Activated CD4-positive, alpha-beta T cell treated with anti-CD3 and anti-CD28 coated beads, Interleukin-2, amount 50 U/mL, for 1 hour (primary cell): ENCODE data around the gene THUMPD1.
"Not testable (repeated sequence)": the region's sequence is repeated elsewhere in the genome, so short reads cannot be mapped to it uniquely, and the experiment has no call there.

Source experiments
- DNase-seq: peaks from one replicate; pipeline ENCODE4 v3.0.0-alpha.2; 2020

Gene THUMPD1

DNA sequence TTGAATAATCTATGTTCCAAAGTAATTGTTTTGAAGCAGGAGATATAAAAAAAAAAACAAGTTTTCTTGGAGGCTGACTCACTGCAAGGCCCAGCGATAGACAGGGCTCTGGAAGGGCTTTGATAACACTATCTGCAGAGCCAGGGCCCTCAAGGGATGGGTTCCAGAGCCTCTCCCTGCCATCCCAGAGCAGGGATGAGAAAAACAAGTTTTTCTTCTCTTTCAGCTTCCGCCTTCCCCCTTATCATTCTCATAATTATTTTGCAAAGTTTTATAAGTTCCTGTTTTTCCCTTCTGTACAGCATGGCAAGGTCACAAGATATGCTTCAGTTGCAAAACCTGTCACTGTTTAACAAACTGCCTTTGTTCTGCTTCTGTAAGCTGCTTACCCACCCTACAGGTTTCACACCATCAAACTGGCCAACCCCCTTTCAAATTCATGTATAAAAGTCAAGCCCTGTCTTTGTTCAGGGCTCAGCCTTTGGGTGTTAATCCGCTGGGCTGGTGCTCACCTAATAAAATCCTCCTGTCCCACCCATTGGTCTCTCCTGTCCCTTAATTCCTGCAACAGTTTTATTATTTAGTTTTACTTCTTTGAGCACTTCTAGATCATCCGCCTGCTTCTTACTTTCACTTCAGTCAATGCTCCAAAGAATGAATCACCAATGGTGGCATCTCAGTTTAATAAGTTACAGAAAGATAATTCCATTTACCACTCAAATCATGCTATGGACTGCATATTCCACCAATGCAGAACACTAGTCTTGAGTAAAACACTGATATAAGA, 5.6 kb upstream of the THUMPD1 start:
- DNase-seq, result no peak

DNA sequence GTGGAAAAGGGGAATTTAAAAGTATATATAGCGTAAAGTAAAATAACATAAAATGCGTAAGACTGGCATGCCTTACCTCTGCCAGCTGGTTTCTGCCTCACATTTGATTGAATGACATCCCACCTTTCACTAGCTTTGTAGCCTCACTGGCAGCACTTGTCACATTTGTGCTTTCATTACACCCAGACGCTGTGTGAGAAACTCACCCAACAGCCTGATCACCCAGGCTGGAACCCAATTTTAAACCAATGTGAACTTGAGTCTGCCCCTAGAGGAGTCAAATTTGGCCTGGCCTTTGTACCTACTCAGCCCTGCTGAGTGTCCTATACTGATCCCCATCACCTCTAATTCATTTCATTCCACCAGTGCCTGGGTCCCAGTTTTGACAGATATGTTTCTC, 4.8 kb upstream of the THUMPD1 start:
- no peak for DNase-seq

DNA sequence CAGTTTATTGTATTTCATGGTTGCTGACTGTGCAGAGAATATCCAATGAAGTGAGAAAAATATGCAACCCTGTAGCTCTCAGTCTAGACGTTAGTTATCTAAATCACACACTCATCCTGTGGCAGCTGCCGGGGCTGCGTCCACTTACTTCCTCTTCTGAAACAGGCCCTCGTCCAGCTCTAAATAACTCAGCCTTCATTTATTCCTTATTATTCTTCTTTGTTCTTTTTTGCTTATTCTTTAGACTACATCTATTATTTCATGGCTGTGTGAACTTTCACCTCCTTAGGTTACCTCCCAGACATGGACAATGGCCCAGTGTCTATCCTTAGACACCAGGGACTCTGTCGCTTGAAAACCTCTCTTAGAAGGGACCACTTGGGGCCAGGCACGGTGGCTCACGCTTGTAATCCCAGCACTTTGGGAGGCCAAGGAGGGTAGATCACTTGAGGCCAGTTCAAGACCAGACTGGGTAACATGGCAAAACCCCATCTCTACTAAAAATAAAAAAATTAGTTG, 3.4 kb upstream of the THUMPD1 start:
- no peak for DNase-seq

DNA sequence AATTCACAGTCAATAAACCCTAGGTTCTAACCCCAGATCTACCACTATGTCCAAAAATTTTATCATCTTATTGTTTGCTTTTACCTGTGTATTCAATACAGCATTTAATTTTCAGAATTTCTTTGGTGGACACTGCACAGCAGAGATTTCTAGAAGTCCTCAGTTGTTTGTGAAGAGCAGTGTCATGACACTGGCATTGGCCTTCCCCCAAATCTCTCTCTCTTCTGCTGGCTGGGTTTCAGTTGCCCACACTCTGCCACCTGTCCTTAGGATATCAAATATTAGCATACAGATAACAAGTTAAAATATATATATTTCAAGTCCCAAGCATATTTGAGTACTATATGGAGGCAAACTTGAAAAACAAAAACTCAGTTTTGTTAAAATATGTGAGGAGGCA, 2.0 kb upstream of the THUMPD1 start:
- DNase-seq, result no peak

DNA sequence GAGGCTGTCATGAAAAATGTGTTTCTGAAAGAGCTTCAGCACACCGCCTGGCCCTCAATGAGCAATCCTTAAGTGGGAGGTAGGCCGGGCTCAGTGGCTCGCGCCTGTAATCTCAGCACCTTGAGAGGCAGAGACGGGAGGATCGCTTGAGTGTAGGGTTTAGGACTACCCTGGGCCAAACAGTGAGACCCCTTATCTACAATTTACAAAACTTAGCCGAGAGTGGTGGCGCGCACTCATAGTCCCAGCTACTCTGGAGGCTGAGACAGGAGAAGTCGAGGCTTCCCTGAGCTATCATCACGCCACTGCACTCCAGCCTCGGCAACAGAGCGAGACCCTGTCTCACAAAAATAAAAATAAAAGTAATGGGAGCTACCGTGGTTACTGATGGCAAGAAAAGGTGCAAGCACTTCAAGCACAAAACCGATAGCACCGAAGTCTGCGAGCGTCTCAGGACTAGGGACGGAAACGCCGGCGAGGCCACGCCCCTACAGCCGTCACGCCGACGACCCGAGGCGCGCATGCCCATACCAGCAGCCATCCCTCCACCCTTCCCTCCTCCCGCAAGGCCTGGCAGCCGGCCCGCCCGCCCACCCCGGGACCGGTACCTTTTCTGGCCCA, 607 bp downstream of the THUMPD1 start:
- DNase-seq, result peak; percentile 90

DNA sequence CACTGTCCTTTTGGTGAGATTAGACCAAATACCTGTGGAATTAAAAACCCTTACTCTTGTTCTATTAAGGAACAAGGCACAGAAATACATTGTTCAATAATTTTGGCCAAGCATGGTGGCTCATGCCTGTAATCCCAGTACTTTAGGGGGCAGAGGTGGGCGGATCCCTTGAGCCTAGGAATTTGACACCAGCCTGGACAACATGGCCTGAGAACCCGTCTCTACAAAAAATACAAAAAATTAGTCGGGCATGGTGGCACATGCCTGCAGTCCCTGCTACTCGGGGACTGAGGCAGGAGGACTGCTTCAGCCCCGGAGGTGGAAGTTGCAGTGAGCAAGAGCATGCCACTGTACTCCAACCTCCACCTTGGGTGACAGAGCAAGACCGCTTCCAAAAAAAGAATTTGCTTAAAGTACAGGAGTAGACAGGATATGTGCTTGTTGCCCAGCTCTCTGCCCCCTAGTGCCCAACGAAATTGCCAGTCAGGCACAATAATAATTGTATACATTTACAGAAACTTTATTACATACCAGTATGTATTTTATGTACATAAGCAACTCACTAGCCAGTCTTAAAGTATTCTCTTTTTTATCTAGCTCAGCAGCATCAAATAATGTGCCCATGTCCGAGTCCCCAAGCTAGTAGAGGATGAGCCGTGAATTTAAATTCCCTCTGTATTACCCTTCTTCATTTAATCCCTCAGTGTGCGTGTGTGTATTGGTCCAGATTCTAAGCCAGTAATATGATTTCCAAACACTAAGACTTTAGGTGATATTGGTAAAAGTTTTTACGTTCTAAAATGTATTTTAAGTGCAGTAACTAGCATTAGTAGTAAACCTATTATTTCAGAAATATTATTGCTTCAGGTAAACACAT, 1.4 kb downstream of the THUMPD1 start:
- DNase-seq, result no peak

DNA sequence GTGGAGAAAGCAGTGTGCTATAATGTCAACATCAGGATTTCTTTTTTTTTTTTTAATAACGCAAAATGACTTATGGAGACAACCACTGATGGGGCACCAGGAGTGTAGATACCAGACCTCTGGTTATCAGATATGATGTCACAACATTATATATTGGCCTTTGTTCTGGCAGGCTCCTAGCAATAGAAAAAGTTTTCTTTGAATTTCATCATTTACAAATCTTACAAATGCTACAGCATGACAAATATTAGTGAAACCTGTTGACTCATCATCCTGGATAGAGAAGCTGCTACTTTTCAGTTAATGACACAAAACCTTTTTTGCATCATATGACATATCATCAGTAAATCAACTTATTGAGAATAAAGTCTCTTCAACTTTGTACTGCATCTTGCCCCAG, 6.1 kb downstream of the THUMPD1 start:
- no peak for DNase-seq

DNA sequence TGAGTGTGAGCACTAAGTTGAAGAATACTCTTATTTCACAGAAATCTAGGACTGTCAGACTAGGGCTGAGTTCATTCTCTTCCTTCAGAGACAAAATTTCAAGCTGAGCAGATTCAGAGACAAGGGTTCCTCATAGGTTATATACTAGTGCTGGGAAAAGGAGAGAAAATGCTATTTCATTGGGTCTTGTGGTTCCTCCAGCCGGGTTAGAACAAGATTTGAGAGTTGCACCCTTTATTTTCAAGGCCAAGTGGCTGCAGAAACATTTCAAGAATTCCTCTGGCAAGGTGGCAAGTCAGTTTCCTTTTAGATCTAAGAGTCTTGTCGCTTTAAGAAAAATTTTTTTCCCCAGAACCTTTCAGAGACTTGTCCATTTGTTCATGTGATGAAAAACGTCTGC, 6.8 kb downstream of the THUMPD1 start:
- no peak for DNase-seq

DNA sequence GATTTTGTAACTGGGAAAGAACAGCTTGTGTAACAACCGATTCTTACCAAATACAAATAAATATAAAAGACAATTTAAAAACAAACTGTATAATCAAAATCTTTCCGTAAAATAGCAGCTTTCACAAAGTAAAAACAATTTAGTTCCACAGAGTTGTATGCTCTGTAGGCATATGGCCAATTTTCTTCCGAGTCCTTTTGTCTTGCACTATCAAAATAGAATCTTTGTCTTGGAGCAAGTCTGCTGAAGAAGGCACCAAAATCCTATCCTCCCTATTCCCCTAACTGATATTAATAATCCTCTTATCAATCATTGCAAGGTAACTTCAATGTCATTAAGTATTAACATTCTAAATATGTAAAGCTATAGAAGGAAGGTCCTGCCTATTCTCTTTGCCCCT, 7.6 kb downstream of the THUMPD1 start:
- DNase-seq, result no peak

DNA sequence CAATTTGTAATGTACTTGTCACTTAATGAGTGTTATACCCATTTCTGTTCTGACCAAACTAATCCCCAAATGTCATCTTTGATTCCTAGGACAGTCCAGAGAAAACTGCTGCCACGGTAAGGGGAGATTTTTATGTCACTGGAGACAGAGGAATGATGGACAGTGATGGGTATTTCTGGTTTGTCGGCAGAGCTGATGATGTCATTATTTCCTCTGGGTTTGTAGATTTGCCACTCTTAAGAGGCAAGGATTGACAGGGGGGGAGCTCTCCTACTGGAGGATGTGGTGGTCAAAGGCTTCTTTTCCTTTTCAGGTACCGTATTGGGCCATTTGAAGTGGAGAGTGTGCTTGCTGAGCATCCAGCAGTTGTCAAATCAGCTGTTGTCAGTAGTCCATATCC, 12.5 kb downstream of the THUMPD1 start:
- no peak for DNase-seq

DNA sequence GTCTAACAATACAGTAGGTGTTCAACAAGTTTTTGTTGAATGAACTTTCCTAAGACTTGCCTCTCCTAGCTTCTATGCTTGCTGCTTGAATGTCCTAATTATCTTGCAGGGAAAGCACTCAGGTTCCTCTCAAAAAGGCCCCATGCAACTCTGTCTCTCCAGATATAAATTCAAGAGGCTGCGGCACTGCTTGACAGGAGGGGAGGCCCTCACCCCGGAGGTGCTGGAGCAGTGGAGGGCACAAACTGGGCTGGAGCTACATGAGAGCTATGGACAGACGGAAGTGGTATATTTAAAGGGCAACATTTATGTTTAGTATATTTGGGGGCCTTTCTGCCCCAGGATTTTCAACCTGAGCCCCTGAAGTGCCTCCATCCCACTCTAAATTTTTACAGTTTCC, 14.4 kb downstream of the THUMPD1 start:
- no peak for DNase-seq

DNA sequence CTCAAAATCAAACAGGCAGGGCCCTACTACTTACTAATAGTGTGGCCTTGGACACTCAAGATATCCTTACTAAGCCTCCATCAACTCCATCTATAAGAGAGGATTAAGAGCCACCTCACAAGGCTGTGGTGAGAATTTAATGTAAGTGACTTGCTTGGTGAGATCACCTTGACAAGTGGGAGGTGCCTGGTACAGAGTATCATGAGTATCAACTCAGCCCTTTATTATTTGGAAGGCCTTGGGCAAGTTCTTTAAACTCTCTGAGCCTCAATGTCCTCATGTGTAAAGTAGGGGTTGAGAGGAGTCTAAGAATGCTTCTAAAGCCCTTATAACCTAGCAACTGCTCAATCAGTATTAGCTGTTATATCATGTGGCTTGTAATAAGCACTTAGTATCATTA, 15.0 kb downstream of the THUMPD1 start:
- DNase-seq, result no peak

DNA sequence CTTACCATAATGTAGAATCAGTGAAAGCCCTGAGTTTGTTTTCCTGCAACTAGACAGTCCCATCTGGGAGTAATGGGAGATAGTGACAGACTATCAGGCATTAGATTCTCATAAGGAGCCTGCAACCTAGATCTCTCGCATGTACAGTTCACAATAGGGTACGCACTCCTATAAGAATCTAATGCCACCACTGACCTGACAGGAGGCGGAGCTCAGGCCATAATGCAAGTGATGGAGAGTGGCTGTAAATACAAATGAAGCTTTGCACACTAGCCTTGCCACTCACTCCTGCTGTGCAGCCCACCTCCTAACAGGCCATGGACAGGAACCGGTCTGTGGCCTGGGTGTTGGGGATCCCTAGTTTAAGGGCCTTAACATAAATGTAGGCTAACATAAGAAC, 21.4 kb downstream of the THUMPD1 start:
- DNase-seq, result no peak

DNA sequence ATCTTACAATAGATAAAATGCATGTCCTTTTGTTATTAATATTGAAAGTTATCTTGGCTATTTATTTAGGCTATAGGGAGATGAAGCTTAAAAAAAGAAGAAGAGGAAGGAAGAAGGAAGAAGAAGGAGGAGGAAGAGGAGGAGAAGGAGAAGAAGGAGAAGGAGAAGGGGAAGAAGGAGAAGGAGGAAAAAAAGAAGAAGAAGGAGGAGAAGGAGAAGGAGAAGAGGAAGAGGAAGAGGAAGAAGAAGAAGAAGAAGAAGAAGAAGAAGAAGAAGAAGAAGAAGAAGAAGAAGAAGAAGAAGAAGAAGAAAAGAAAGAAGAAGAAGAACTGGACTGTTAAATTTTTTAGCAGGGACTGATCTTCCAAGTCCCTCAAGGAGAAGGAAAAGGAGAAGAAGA, 23.9 kb downstream of the THUMPD1 start:
- DNase-seq, result not testable (repeated sequence)

DNA sequence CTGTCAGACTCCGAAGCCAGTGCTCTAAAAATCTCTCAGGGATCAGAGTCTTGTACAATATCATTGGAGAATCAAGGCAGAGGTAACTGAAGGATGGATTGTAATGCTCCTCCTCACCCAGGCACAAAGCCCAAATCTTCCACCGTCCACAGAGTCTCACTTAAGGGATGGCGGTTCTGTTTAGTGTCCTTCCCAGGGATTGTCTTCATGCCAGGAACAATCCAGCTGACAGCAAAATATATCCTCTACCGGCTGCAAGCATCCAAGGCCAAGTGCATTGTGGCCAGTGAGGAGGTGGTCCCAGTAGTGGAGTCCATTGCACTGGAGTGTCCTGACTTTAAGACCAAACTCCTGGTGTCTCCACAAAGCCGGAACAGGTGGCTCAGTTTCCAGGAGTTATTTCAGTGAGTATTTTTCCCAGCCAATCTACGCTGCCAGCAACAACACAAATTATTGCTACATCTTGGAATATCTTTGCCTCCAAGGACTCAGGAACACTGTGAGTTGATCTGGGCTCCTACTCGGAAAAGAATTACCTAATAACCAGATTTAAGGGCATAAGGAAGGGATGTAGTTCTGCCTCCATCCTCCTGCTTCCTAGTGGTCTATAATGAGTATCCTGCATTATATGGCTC, 30.2 kb downstream of the THUMPD1 start:
- no peak for DNase-seq

DNA sequence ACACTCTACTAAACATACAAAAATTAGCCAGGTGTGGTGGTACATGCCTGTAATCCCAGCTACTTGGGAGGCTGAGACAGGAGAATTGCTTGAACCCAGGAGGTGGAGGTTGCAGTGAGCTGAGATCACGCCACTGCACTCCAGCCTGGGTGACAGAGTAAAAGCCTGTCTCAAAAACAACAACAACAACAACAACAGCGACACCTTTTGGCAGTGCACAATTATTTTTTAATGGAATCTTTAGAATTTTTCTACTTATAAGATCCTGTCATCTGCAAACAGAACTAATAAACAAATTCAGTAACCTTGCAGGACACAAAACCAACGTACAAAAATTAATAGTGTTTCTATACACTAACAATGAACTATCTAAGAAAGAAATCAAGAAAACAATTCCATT, 33.5 kb downstream of the THUMPD1 start:
- DNase-seq, result not testable (repeated sequence)

DNA sequence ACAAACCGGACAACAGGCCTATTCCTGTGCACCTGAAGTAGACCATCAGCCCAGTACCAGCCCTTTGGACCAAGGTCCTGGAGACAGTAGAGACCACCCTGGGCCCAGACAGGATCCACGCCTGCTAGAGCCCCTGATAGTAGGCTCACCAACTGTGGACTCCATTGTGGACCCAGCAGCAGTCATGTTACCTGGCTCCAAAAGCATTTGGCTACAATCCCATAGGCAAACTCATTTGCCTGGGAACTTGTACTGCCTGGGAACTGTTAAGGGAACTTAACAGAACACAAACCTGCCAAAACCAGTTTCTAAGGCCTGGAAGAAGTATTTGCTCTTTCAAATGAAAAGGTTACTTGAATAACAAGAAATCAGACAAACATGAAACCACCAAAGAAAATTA, 34.2 kb downstream of the THUMPD1 start:
- DNase-seq, result no peak

DNA sequence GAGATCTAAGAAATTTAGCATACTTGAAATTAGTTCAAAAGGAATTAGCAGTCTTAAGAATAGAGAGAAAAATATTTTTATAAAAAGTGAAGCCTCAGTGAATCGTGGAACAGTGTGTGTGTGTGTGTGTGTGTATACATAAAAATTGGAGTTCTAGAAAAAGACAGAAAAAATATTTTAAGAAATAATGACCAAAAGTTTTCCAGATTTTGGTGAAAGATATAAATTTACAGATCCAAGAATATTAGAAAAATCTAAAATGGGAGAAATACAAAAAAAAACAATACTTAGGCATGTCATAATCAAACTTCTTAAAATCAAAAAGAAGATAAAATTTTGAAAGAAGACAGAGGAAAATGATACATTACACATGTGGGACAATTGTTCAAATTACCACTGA, 35.6 kb downstream of the THUMPD1 start:
- DNase-seq, result not testable (repeated sequence)

DNA sequence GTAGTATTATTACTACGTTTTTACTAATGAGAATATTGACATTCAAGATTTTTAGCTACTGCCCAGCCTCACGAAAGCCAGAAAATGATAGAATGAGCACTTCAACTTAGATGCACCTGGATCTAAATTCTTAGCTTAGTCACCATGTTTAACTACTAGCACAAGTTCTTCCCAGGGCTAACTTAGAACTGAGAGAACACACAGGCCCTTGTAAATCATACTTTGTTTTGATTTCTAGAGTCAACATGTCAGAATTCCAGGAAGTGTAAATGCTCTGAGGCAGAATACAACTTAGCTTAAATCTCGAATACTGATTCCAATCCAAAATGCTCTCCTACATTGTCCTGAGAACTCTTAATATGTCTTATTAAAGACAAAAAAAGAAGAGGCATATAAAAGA, 37.3 kb downstream of the THUMPD1 start:
- DNase-seq, result no peak

DNA sequence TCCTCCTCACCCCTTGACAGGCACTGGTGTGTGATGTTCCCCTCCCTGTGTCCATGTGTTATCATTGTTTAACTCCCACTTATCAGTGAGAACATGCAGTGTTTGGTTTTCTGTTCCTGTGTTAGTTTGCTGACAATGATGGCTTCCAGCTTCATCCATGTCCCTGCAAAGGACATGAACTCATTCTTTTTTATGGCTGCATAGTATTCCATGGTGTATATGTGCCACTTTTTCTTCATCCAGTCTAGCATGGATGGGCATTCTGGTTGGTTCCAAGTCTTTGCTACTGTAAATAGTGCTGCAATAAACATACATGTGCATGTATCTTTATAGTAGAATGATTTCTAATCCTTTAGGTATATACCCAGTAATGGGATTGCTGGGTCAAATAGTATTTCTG, 39.9 kb downstream of the THUMPD1 start:
- DNase-seq, result not testable (repeated sequence)

DNA sequence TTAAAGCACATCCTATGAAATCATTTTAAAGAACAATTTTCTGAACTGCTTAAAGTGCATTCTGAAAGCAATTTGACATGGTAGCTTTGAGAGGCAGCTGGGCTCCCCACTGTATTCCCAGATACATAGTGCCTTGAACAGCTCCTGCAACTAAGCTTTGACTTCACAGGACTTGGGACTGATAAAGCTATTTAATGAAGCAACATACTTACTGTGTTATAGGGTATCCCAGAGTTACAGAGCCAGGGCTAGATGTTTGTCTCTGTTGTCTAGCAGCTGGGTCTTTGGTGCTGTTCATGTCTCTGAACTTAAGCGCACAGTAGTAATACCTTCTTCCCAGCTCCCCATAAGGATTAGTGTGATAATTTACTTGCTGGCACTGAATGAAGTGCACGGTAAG, 45.0 kb downstream of the THUMPD1 start:
- DNase-seq, result no peak

DNA sequence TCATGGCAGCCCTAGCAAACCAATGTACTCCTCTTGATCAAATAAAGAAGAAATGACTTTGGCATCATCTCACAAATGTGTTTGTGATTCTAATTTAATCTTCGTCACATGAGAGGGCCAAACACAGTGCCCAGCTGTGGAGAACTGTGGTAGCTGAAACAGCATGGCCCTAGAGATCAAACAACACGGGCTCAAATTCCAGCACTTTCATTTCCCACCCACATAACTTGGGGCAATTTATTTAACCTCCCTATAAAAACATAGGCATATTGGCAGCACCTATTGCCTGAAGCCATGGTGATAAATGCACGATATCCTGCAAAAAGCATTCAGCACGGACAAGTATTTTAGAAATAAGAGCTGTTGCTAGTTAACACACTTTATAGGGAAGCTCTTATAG, 46.6 kb downstream of the THUMPD1 start:
- DNase-seq, result no peak

DNA sequence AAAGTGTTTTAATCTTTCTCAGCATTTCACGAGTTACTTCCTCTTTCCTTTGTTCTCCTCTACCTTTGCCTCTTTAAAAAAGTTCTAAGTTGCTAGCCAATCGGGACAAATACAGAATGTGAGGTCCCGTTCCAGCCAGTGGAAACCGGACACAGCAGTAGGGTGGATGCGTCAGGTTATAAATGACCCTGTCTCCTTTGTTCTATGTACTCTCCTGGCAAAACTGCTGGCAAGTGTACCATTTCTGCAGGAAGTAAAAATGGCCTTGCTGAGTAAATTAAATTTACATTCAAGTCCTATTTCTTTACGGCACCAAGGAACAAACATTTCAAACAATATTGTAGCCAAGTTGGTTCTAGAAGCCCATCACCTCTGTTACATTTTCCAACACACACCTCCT, 47.5 kb downstream of the THUMPD1 start:
- not testable (repeated sequence) for DNase-seq
